Neural cell (in vitro differentiated cells): ENCODE results near the gene HSPB6. TPM values are rescaled to one million over a fixed set of nuclear protein-coding genes. Genes with fewer than 3 reads are reported as not detected.
A peak's percentile ranks its signal among the peaks of the same experiment; 100 is the strongest.

Source experiments
- H2AFZ ChIP-seq: fragments of 200-600, 300-800 bp; sonication (generic), shearing (Covaris generic); 2 replicates; pipeline ENCODE4 v1.6.0; 2014; ENCODE audit warnings: low read depth, mild to moderate bottlenecking, antibody characterized with exemption, low read length, moderate library complexity
- H3F3A ChIP-seq: fragments of 200-600 bp; shearing (Covaris generic); 2 replicates; pipeline ENCODE4 v1.6.1; 2016; ENCODE audit warnings: mild to moderate bottlenecking, moderate library complexity, mixed read lengths, antibody characterized with exemption, low read length; ENCODE audit not compliant: insufficient read depth, poor library complexity, severe bottlenecking
- H3K27ac ChIP-seq: fragments of 200-600, 300-800 bp; sonication (generic), shearing (Covaris generic); 2 replicates; pipeline ENCODE4 v1.5.1; 2014; ENCODE audit warnings: mild to moderate bottlenecking, low read length, moderate library complexity
- H3K27me3 ChIP-seq: fragments of 300-800, 200-600 bp; sonication (generic), shearing (Covaris generic); 2 replicates; pipeline ENCODE4 v1.6.0; 2014; ENCODE audit warnings: mild to moderate bottlenecking, low read depth, low read length, moderate library complexity; ENCODE audit not compliant: insufficient read depth
- H3K36me3 ChIP-seq: fragments of 300-800, 200-600 bp; sonication (generic), shearing (Covaris generic); 2 replicates; pipeline ENCODE4 v1.5.1; 2014; ENCODE audit warnings: mild to moderate bottlenecking, antibody characterized with exemption, low read length, moderate library complexity; ENCODE audit not compliant: insufficient read depth
- H3K4me2 ChIP-seq: fragments of 300-800, 200-600 bp; sonication (generic), shearing (Covaris generic); 2 replicates; pipeline ENCODE4 v1.6.0; 2014; ENCODE audit warnings: mild to moderate bottlenecking, low read length
- H3K4me3 ChIP-seq: fragments of 300-800, 200-600 bp; sonication (generic), shearing (Covaris generic); 2 replicates; pipeline ENCODE4 v1.5.1; 2014; ENCODE audit warnings: mild to moderate bottlenecking, low read length, moderate library complexity
- H3K79me2 ChIP-seq: fragments of 200-600 bp; shearing (Covaris generic); replicated peaks from 2 replicates; pipeline ENCODE4 v1.6.0; 2014; ENCODE audit warnings: mild to moderate bottlenecking, low read length, moderate library complexity; ENCODE audit not compliant: insufficient read depth
- H3K9ac ChIP-seq: fragments of 300-800, 200-600 bp; sonication (generic), shearing (Covaris generic); 2 replicates; pipeline ENCODE4 v1.6.1; 2016; ENCODE audit warnings: mild to moderate bottlenecking, low read length, mixed read lengths
- H3K9me2 ChIP-seq: fragments of 200-600 bp; shearing (Covaris generic); 2 replicates; pipeline ENCODE4 v1.6.1; 2016; ENCODE audit warnings: mild to moderate bottlenecking, low read length, mixed read lengths; ENCODE audit not compliant: insufficient read depth
- H3K9me3 ChIP-seq: fragments of 200-600, 300-800 bp; sonication (generic), shearing (Covaris generic); 2 replicates; pipeline ENCODE4 v1.6.1; 2016; ENCODE audit warnings: mild to moderate bottlenecking, mixed run types, low read length, moderate library complexity, mixed read lengths
- H4K20me1 ChIP-seq: fragments of 200-600 bp; shearing (Covaris generic); 2 replicates; pipeline ENCODE4 v1.6.1; 2016; ENCODE audit warnings: mild to moderate bottlenecking, mixed run types; ENCODE audit not compliant: insufficient read depth
- CTCF ChIP-seq: fragments of 450-650 bp; IDR thresholded peaks from 2 replicates; pipeline ENCODE4 v1.5.1; 2014; ENCODE audit warnings: antibody characterized with exemption, mild to moderate bottlenecking, moderate library complexity; ENCODE audit not compliant: poor library complexity, severe bottlenecking
- EP300 ChIP-seq: fragments of 450-650 bp; conservative IDR thresholded peaks from 2 replicates; pipeline ENCODE4 v1.6.1; 2014; ENCODE audit warnings: antibody characterized with exemption, mild to moderate bottlenecking, moderate library complexity; ENCODE audit not compliant: poor library complexity, severe bottlenecking
- EZH2 ChIP-seq: fragments of 200-600, 300-800 bp; shearing (Covaris generic), sonication (generic); IDR thresholded peaks from 2 replicates; pipeline ENCODE4 v1.6.1; 2014; ENCODE audit warnings: antibody characterized with exemption, low read length, borderline replicate concordance, mild to moderate bottlenecking; ENCODE audit not compliant: insufficient read depth, poor library complexity, severe bottlenecking
- MXI1 ChIP-seq: fragments of 450-650 bp; conservative IDR thresholded peaks from 2 replicates; pipeline ENCODE4 v1.6.1; 2014; ENCODE audit warnings: antibody characterized with exemption, mild to moderate bottlenecking; ENCODE audit not compliant: poor library complexity, severe bottlenecking
- POLR2AphosphoS5 ChIP-seq: IDR thresholded peaks from 2 replicates; pipeline ENCODE4 v1.6.1; 2012
- RAD21 ChIP-seq: fragments of 450-650 bp; conservative IDR thresholded peaks from 2 replicates; pipeline ENCODE4 v1.6.1; 2014; ENCODE audit warnings: antibody characterized with exemption, mild to moderate bottlenecking, moderate library complexity
- REST ChIP-seq: IDR thresholded peaks from 2 replicates; pipeline ENCODE4 v1.6.1; 2012; ENCODE audit warnings: borderline replicate concordance
- SMC3 ChIP-seq: fragments of 450-650 bp; conservative IDR thresholded peaks from 2 replicates; pipeline ENCODE4 v1.6.1; 2014; ENCODE audit warnings: antibody characterized with exemption, mild to moderate bottlenecking, moderate library complexity; ENCODE audit not compliant: poor library complexity
- TAF1 ChIP-seq: IDR thresholded peaks from 2 replicates; pipeline ENCODE4 v1.6.1; 2012; ENCODE audit warnings: low read depth
- polyA plus RNA-seq: library from polyadenylated mRNA; depleted of rRNA; stranded (reverse); fragments of >200 nt; gene quantifications from 2 replicates; pipeline ENCODE4 v1.2.3, GENCODE V29; 2014

Gene HSPB6
- polyA plus RNA-seq, 1 donor from 2014 or later, result not detected

GRCh38 chr19:35744430-35745327 is 12.2 kb downstream of the HSPB6 start (continued):
- TF ChIP-seq EZH2, result no peak

GRCh38 chr19:35743640-35744429 is 13.0 kb downstream of the HSPB6 start:
- Histone ChIP-seq H2AFZ (no peak overlapping the region), H3K79me2 (peaks cover 17% of the 10 kb centered on the region), H3F3A (no peaks in the 10 kb centered on the region), H4K20me1 (no peaks in the 10 kb centered on the region), H3K9ac (no peak overlapping the region), H3K9me2 (no peaks in the 10 kb centered on the region), H3K9me3 (no peaks in the 10 kb centered on the region), H3K36me3 (no peaks in the 10 kb centered on the region), H3K4me3 (peak overlapping the region; percentile 94), H3K4me2 (no peak overlapping the region), H3K27me3 (no peaks in the 10 kb centered on the region), H3K27ac (no peak overlapping the region)
- TF ChIP-seq EP300 (no peak), POLR2AphosphoS5 (no peak), EZH2 (no peak), REST (no peak), TAF1 (no peak), MXI1 (no peak), SMC3 (no peak), CTCF (no peak), RAD21 (no peak)
